Activated T-cell treated with anti-CD3 and anti-CD28 coated beads for 4 hours (primary cell): Measurements from ENCODE around the gene RGMA.

Experiments used
- DNase-seq: peaks from one replicate; pipeline ENCODE4 v3.0.0-alpha.2; 2020

Gene RGMA

DNA sequence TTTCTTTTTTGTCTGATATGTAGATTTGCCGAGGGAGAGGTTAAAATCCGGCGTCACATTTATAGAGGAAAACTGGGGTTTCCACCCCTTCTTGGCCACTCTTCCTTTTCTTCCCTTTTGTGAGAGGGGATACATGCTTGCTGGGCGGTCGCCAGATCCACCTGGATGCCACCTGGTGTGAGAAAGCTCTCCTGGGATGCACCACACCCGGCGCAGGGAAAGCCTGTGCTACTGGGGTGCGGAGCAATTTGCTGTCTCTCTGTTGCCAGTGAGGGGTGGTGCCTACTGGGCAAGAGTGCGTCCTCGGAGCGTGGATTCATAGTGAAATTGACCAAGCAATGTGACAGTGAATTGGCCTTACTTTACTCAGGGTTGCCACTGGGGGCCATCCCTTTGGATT, 2.5 kb upstream of the RGMA start:
- no peak for DNase-seq

DNA sequence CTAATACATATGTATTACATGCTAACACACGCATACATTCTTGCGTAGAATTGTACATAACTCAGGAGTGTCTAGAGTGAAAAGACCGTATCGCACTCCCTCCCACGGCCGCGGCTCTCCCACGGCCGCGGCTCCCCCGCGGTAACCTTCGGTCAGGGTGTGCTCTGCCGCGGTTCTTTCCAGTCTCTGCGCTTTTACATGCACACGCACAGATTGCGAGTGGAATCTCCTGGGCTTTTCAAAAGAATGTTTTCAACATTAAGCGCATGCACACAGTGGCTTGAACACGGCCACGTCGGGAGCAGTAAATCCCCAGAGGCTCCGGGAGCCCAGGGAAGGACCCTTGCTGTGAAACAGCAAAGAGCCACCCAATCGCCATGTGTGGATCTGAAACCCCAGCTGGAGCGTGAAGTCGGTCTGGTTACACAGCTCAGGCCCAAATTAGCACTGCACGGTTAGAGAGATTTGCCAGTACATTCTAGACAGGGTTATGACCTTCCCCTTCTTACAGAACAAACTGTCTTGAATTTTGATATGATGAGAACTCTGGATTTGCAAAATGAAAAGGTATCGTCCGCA, 805 bp upstream of the RGMA start:
- no peak for DNase-seq

DNA sequence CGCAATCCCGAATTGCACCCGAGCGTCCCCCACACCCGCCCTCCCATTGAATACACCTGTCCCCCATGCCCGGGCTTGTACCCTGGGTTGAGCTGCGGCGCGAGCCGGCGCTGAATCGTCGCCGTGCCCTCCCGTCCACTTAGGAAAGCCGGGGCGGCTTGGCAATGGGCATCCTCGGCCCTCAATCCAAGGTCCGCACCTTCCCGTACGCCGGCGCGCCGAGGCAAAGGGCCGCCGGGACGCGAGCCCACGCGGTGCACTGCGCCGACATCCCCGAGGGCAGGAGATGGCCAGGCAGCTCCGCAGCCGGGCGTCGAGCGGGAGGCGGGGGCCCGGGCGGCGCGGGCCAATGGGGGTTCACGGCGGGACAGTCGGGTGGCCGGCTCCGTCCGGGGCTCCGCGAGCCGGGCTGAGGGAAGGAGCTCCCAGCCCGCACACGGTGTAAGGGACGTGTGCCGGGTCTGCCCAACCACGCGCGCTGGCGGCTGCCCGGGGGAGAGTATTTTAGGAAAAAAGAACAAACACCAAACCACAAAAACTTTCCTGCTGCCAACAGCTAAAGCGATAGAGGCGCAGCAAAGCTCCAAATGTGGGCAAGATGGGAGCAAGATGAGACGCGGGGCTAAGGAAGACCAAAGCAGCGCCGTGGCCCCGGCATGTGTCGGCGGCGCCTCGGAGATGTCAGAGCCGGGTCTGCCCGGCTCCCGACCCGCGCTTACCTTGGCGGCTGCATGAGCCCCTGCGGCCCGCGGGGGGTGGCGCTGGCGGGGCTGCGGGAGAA, 621 bp downstream of the RGMA start:
- DNase-seq = peak; percentile 4

DNA sequence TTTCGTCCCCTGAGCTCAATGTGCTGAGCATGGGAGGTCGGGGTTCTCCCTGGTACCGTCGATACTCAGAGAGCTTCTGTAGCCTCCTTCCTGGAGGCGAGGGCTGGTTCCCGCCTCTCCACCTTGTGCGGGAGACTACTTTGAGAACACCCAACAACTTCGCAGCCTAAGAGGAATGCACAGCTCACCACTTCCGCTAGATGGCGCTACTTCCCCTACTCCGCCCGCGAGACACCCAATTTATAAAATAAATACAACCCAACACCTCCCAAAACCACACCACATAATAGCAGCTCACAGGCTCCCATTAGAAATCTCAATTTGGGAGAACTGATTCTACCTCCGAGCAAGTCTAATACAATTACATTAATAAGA, 1.2 kb downstream of the RGMA start:
- DNase-seq = peak; percentile 57

DNA sequence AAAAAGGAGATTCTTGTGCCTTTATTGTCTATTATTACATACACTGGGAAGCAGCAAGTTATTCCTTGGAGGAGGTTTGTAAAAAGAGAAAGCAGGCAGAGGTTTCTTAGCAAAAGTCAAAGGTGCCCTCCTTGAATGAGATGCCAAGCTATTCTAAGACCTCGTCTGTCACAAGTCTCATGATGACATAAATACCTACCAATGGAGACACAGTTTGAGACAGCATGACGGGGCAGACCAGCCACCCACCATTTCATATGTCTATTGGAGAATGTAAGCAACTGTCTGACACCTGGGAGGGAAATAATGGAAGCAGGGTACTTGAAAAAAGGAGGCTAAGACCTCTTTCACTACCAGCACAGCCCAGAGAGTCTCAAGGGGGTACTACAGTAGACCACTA, 2.2 kb downstream of the RGMA start:
- no peak for DNase-seq

DNA sequence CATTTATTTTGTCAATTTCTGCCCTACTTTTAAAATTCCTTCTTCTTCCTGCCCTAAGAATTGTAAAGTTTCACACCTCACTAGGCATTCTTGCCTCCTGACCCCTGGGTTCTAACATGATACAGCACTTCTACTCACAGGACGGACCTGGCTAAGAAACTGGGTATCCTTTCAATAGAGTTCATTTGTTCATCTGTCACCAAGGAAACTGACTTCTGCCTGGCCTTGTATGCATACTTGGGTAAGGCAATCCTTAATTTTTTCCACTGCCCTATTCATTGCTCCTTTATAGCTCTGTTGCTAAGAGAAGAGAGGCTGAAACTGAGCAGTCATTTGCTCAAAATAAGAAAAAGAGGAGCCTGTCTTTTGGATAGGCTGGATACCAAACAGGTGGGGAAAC, 3.3 kb downstream of the RGMA start:
- DNase-seq = no peak

DNA sequence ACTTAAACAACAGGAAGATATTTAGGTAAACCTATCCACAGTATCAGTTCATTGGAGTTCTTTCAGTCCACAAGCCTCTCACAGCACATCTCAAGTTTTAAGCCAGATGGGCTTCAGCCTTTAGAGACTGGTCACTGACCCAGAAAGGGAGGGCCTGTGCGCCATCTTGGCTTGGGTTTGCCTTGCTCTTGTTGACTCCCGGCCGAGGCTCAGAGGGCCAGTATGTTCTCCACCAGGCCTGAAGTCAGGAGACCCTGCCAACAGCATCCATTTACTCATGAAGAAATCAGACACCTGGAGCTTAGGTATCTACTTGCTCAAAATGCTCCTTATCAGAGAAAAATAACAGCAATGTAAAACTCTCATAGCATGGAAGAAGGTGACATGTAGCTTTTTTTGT, 6.2 kb downstream of the RGMA start:
- DNase-seq = no peak

DNA sequence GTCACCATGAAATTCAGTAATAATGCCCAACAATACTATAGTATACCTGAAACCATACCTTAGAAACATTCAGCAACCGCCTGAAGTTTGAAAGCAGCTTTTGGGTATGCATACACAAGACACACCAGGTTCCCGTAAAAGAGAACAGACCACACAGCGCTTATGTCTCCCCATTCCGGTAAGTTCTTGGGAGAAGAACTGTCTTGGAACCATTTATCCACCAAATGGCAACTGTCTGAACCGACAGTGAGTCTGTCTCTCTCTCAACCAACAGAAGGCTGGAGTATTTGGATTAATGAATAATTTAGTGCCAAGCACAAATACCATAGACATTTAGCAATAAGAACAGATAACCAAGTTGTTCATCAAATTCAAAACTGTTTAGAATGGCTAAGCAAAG, 7.6 kb downstream of the RGMA start:
- no peak for DNase-seq

DNA sequence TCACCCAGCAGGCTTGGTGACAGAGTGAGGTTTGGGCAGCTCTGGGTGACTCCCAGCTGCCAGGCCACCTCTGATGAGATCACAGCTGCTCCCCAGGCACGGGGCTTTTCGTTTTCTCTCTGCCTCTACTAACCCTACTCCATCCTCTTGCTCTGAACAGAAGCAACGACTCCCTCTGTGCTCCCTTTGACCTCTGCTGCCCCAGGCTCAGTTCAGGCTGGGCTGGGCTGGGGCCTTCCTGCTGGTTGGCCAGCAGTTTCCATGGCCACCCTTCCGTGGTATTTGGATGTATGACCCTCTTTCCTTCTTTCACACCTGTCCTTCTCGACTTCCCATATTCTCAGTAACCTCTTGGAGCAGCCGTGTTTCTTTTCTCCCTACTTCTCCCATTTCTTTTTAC, 8.6 kb downstream of the RGMA start:
- DNase-seq = no peak

DNA sequence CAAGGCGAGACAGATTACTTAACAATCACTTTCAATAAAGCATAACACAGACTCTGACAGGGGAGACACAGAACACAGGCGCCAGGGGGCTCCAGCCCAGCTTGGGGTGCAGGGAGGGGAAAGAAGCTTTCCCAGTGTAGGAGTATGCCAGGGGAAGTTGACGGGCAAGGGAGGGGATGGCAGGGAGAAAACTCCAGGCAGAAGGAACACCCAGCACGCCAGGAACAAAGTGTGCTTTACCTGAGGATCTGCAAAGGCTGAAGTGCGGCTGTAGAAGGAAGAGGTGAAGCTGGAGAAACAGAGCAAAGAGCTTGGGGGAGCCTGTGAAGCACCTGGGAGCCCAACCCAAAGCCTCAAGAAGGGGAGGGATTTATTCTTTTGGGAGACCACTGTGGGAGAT, 12.1 kb downstream of the RGMA start:
- DNase-seq = no peak

DNA sequence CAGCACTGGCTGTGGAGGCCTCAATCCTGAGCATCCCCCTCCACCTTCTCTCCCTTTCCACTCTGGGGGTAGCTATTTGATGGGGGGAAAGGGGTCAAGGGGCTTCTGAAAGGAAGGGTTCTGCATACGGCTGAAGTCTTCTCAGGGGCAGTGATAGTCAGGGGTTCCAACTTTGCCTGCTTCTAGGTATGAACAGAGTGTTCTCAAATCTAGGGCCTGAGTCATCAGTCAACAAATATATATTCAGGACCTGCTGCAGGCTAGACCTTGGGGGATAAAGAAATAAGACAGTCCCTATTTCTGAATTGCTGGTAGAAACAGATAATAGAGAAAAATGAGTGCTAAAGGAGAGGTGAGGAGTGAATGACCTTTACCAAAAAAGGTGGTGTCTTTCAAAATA, 12.8 kb downstream of the RGMA start:
- no peak for DNase-seq

DNA sequence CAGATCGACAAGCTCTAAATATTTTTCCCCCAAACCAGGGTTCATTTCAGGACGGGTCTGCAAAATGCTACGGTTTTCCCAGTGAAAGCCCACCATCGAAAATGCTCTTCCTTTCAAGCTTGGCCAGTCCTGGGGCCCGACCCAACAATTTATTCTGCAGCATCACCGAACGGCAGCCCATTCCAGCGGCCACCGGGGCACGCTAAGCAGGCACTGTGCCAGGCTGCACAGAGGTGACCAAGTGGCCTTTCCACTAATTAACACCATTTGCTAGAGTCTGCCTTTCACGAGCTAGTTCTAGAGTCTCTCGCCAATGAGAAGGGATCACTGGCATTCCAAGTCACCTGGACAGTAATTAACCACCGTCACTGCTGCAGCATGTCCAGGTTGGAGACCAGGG, 14.4 kb downstream of the RGMA start:
- no peak for DNase-seq

DNA sequence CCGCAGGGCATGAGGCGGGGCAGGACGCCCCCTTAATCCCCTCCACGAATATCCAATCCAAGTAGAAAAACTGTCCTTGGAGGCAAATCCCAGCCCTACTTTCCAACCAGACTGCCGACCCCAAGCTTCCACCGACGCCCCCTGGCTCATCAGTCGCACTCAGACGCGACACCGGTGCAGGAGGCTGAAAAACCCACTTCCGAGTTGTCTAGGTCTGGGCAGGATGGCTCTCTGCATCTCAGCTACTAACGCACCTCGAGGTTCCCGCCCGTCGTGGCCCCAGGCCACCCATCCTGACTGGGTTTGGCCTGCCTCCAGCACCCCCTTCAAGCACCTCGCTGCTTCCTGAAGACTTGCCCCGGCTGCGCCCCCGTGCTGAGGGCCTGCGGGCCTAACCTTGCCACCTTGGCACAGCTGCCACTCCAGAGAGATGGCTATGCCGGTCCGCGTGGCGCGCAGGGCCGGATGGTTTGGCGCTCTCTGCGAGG, 15.5 kb downstream of the RGMA start:
- no peak for DNase-seq

DNA sequence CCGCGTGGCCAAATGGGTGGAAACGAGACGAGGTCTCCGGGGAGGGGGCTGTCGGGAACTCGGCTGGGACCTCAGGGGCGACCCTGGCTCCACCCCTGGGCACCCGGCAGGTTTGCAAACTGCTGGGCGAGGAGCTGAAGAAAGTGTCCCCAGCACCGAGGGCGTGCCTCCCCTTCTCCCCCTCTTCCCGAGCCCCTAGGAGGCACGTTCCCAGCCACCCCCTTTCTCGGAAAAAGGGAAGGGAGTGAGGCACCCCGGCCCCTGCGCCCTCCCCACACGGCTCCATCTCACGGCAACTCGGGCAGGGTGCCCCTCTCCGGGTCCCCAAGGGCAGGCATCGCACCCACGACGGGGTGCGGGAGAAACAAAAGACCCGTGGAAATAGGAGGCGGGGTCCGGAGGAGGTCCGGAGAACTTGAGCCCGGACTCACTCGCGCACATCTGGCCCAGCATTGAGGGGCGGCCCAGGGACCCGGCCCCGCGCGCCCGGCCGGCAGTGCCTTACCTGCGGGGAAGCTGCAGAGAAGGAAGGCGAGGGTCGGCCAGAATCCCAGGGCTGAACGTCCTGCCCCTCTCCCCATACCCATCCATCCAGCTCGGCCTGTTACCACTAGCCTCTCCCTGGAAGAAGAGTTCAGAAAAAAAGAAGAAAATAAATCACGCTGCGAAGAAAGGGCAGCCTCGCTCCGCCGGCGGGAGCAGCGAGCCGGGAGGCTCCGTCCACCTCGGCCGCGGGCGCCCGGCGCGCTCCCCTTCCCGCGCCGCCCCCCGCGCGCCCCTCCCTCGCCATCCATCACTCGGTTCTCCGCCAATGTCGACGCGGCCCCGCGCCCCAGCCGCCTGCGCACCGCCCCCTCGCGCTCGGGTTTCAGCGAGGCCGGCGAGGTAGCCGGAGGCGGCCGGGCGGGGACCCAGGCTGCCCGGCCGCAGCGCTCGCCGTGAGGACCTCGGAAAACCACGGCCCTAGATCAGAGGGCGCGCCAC, 16.3 kb downstream of the RGMA start:
- DNase-seq = no peak

DNA sequence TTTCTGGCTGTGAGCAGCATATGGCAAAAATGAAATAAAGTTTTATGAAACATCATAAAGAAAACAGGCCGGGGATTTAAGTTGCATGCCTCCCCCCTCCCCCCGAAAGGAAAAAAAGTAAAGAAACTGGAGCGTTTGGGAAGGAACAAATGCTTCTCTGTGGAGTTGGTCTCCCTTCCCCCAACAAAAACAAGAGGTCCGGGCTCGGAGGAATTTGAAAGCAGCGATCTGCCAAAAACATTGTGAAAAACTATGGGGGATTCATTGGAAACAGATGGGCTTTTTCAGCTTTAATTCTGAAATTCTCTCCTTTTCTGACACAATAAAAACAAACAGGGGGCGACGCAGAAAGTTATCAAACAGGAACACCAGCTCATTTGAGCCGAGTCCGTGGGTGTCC, 17.0 kb downstream of the RGMA start:
- DNase-seq = no peak

DNA sequence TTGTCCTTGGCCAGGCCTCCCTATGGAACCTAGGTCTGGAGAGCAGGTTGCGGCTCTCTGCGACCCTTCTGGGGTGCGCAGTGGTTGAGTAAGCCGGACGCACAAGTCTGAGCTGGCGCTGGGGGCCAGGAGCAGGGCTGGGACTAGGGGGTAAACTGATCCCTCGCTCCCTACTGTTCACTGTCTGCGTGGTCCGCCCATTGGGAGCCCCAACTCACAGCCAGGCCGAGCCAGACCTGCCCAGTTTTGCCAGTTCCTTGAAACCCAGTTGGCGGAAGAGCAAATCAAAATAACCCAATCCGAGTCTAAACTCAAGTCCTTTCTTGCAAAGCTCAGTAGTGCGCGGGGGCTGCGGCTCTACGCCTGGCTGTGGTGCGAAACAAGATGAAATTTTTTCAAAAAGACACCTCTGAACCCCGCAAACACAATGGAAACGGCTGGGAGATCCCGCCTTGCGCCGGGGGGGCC, 17.5 kb downstream of the RGMA start:
- no peak for DNase-seq

DNA sequence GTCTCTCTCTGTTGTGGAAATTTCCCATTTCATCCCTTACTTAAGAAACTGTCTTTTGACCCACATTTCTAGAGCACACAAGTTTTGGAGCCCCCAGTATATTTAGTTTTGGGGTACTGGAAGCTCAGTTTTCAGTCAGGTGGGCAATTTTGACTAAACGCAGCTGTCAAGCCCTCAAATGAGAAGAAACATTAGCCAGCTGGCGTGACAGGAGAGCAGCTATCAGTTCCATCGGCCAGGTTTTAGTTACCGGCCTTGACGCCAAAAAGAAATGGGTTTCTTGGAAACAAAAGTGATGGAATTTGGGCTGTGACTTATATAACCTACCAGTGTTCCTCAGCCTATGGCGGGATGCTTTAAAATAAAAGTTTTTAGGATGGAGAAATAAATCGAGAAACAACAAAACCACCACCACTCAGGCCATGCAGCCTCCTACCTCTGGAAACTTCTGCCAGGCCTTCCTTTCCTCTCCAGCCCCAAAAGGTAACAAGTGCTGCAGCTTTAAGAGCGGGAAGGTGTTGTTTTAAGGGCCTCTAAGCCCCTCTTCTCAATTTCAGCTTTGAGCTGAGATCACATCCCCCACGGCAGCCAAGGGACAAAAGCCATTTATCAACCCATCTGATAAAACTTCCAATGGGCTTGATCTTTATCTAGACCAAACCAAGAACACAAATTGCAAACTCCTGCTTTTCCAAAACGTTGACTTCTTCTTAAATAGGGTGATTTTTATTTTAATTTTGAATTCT, 18.3 kb downstream of the RGMA start:
- DNase-seq = no peak

DNA sequence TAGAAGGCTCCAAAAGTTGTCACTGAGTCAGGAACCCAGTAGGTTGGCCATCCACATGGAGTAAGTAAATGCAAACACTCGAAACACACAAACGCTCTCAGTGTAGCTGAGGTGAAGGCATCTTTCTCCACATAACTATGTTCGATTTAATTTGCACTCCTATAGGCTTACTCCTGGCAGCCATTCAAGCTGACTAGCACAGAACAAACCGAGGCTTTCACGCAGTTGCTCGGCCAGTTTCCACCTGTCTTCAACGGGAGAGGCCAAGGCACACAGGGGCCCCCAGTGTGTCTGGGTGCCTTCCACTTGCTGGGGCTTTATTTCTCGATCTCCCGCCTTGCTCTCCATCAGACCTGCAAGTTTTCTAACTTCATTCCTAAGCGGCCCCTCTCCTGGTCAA, 18.9 kb downstream of the RGMA start:
- DNase-seq = no peak

DNA sequence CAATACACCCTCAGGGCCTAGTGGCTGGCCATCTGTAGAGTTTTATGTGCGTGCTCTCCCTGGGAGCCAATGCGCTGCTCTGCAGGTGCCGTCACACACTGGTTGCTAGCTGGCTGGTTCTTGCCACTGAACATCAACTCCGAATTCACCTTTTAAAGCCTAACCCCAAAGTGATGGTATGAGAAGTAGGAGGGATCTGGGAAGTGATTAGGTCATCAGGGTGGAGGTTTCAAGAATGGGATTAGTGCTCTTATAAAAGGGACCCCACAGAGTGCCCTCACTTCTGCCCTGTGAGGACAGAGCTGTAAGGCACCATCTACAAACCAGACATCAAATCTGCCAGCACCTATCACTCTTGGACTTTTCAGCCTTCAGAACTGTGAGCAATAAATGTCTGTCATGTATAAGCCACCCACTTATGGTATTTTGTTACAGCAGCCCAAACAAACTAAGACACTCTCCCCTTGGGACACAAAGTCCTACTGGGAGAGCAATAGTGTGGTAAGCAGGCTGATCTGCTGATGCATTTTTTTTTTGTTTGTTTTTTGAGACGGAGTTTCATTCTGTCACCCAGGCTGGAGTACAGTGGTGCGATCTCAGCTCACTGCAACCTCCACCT, 20.3 kb downstream of the RGMA start:
- no peak for DNase-seq

DNA sequence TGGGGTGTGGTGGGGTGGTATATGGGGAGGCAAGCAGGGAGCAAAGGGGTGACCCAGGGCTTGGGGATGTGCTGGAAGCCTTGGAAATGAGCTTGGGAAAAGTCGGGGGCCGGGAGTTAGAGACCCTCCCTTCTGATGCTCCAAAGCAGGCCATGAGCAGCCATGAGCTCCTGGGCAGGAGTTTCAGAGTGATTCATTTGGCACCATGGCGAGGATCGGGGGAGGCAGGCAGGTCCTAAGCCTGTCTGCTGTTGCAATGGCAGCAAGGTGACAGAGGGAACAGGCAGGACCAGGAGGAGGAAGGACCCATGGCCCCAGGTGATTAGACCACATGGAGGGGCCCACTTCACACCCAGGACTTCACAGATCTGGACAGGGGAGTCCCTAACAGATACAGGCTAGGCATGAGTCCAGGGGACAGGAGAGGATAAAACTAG, 21.3 kb downstream of the RGMA start:
- no peak for DNase-seq

DNA sequence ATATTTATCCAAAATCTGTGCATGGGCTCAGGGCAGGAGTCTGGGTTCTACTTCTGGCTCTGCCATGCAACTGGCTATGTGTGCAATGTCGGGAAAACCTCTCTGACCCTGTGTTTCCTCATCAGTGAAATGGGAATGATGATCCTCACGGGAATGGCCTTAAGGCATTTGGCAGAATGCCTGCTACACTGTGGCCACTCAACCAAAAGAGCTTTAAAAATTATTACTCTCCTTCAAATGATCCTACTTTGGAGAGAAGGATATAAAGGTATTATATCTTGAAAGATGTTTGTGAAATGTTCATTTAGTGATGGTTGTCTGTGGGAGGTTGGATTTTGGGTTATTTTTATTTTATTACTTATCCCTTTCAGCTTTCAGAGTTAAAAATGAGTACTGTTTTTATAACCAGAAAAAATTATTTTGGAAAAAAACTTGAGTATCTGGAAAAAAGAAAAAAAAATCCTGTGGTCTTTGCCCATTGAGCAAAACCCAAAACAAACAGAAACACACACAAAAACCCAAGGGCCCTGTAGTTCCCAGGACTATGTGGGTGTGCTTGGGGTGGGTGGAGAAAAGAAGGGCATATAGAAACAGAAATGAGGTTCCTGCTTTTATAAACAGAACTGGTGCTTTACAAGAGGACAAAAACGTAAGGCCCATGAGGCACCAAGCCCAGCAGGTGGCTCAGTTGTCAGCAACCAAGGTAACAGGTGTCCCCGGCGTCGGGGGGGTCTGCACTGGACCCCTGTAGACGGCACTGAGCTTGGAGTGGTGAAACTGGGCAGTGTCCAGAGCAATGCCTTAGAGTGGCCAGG, 22.0 kb downstream of the RGMA start:
- no peak for DNase-seq
